Amniotic stem cell (primary cell): Measurements from ENCODE around the gene TLK2.
"Not testable (repeated sequence)": the region's sequence is repeated elsewhere in the genome, so short reads cannot be mapped to it uniquely, and the experiment has no call there.

Experiments
- DNase-seq: peaks from one replicate; lab custom pipeline; 2025; lab: John Stamatoyannopoulos, UW

The TLK2 gene

DNA sequence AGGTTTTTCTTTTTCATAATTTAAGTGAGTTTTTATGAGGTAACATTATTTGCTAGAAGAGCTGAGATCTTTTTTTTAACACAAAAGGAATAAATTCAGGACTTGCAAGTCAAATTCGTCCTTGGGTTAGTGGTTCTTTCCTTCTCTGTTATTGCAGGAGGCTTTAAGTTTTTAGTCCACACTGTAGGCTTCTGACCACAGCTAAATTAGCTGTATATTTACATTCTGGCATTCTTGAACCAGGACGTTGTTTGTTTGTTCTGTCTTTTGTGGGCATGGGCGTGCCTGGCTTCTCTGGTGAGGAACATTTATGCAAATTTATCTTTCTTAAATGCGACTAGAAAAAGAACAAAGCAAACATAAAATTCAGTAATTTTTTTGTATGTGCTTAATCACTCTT is 80.3 kb downstream of the TLK2 start:
- DNase-seq = not testable (repeated sequence)

DNA sequence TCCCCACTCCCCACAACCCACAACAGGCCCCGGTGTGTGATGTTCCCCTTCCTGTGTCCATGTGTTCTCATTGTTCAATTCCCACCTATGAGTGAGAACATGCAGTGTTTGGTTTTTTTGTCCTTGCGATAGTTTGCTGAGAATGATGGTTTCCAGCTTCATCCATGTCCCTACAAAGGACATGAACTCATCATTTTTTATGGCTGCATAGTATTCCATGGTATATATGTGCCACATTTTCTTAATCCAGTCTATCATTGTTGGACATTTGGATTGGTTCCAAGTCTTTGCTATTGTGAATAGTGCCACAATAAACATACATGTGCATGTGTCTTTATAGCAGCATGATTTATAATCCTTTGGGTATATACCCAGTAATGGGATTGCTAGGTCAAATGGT is 82.3 kb downstream of the TLK2 start:
- not testable (repeated sequence) for DNase-seq

DNA sequence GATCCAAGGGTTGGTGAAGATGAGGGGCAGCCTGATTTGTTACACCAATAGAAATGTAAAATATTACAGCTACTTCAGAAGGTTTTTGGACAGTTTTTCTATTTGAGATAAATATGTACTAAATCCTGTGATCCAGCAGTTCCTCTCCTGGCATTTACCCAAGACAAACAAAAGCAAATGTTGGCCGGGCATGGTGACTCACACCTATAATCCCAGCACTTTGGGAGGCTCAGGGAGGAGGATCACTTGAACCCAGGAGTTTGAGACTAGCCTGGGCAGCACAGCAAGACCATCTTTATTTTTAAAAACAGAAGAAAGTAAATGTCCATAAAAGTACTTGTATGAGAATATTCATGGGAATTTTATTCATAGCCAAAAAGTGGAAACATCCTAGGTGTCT is 84.0 kb downstream of the TLK2 start:
- no peak for DNase-seq

DNA sequence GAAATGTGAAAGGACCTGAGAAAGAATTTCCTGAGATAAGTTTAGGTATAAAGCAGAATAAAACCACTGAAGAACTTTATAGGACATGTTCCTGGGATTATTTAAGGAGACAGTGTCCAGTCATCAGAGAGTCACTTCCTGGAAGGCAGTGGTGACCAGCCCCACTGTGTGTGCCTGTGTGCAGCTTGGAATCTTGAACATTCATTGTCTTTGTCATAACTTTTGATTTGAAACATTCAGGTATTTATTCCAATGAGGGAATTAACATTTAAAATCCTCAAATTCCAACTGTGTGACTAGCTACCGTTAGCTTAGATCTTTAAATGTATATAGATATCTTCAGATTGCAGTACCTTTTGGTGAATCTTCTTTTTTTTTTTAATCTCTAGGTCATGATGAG is 87.2 kb downstream of the TLK2 start:
- DNase-seq = peak; percentile 17

DNA sequence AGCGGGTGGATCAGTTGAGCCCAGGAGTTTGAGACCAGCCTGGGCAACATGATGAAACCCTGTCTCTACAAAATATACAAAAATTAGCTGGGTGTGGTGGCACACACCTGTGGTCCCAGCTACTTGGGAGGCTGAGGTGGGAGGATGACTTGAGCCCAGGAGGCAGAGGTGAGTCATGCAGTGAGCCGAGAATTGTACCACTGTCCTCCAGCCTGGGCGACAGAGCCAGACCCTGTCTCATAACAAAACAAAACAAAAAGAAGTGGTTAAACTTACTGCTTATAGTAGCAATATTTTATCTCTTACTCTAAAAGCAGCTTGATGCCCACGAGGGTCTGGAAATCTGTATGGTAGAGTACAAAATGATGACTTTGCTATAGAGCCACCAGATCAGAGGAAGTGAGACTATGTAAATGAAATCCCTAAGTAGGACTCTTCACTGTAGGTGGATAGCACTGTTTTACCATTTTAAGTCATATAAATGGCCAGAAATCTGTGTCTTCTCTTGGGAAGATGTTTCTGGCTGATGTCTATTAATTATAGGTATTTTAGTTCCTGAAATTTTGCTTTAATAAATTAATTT is 88.5 kb downstream of the TLK2 start:
- DNase-seq = no peak

DNA sequence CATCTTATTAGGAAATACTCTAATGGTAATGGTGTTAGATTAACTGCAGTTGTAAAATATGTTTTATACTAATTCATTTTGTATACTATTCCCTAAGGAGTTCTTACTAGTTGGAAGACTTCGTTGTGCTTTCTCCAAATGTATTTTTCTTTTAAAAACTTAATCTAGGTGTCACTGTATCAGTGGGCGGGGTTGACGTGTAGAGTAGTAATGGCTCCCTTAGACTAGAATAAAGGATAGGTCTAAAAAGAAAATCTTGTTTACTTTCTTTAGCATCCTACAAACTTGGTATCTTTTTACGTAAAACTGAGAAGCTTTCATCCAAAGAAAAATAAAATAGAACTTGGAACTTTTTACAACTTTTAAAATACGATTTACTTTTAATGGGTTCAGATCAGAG is 93.9 kb downstream of the TLK2 start:
- DNase-seq = no peak

DNA sequence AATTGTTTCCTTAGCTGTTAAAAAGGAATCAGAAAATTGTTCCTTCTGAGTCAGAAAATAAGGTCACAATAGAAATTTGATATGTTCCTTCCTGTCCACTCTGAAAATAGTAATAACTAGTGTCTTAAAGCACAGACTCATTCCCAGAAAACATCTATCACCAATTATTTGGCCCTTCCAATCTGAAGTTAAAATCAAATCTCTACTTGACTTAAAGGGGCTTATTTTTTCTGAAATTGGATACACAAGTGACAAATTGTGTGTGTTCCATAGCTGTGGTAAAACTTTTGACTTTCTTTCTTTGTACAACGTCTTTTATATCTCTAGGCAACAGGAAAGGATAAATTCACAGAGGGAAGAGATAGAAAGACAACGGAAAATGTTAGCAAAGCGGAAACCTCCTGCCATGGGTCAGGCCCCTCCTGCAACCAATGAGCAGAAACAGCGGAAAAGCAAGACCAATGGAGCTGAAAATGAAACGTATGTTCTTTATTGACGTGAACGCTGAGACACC is 94.3 kb downstream of the TLK2 start:
- DNase-seq = no peak

DNA sequence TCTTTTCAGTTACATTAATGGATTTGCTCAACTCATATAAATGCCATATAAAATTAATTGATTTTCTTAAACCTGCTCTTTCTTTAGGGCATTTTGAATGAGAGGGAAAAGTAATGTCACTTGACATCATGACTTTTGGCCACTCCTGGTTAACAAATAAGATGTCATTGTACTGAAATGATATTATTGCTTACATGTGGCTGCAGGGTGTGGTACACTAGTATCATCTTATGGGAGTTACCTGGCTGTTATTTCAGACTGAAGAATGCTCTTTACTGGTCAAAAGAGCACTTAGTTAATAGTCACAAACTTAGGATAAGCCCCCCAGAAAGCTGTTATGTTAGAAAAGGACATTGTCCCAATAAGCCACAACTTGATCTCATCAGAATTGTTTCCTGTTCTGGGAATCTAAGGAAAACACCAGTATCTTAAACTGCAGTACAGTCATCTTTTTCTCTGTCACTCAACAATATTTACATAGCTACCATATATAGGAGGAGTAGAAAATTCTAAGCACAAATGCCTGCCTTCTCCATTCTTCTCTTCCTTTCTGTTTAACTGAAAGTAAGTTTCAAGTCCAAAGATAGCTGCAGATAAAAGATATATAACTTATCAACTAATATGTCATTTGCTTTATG is 95.0 kb downstream of the TLK2 start:
- no peak for DNase-seq

DNA sequence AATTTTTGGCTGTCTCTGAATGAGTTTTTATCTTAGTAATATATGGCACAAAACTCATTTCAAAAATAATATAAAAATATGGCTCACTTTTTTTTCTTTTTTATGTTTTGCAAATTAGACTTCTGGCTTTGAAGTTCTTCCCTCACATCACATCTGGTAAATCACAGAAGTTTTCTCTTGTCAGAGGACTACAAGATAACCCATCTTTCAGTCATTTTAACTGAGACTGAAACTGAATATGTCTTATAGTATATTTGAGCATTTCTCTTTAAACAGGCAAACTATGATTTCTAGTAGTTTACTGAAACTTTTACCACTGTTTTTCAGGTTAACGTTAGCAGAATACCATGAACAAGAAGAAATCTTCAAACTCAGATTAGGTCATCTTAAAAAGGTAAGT is 97.8 kb downstream of the TLK2 start:
- DNase-seq = no peak

DNA sequence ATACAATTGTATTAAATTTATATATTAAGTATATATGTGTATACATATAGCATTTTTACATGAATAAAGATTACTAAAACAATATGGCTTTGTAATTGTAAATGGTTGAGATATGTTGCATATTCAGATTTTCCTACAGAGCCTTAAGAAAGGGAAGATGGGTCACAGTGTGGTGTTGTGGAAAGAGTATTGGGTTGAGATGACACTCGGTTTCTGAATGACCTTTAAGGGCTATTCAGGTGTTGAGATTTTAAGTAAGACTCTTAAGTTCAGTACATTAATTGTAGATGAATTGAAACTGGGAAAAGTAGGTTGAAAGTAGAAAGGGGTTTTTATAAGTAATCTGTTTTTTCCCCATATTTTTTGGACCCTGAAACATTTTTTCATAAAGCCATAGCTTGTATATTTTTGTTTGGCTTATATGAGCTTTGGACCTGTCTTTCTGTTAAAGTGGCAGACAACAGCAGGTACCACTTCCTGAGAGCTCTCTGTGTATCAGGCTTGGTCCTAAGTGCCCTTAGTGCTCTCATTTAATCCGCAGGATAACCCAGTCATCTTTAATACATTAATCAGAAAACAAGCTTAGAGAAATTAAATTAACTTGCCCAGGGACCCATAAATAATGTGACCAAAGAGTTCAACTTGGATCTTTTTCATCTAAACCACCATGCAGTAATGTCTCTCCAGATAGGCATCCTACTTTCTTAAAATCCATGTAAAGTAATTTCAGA is 100.3 kb downstream of the TLK2 start:
- DNase-seq = no peak

DNA sequence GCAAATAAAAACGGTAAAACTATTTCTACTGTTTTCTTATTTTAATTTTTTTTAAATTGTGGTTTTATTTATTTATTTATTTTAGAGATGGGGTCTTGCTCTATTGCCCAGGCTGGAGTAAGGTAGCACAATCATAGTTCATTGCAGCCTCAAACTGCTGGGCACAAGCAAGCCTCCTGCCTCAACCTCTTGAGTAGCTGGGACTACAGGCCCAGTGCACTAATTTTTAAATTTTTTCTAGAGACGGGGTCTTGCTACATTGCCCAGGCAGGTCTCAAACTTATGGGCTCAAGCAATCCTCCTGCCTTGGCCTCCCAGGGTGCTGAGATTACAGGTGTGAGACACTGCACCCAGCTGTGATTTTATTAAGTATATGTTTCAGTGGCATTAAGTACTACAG is 102.3 kb downstream of the TLK2 start:
- no peak for DNase-seq

DNA sequence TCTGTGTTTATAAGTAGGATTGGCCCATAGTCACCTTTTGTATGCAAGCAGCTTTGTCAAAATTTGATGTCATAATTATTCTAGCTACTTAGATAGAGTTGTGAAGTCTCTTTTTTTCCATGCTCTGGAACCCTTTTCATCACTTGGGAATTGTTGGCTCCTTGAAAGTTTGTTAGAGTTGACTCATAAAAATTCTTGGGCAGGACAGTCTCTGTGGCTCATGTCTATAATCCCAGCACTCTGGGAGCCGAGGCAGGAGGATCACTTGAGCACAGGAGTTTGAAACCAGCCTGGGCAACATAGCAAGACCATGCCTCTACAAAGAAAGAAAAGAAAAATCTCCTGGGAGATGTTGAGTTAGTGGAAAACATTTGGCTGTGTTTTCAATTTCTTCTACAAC is 103.1 kb downstream of the TLK2 start:
- no peak for DNase-seq

DNA sequence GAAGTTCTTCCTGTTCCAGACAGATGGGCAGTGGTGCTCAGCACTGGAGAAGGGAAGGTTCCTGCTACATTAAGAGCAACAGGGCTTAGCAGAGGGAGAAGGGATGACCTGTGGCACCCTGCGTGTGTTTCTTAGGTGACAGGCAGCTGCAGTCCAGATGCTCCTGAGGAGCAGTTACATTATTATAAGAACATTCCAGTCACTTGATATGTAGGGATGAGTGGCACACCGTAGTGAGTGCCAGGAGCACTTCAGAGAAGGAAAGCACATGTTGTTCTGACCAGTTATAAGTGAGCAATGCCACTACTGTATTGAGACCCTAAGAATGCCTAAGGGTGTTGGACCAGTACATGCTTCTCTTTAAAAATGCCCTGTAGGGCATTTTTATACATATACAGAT is 108.9 kb downstream of the TLK2 start:
- no peak for DNase-seq

DNA sequence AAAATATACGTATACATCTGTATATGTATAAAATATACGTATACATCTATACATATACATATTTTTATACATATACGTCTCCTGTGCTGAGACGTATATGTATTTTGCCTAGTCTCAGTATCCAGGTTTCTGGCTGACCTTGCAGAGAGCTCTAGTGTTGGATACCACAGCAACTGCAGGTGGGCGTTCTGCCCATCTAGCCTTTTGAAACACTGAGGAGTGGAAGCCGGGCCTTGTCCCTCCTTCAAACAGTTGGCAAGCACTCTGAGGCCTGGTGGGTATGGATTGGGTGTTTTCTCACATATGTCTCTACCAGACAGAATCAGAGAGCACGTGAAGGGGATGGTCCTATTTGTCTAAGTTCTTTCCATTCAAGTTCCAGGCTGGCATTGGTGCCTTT is 109.5 kb downstream of the TLK2 start:
- DNase-seq = no peak

DNA sequence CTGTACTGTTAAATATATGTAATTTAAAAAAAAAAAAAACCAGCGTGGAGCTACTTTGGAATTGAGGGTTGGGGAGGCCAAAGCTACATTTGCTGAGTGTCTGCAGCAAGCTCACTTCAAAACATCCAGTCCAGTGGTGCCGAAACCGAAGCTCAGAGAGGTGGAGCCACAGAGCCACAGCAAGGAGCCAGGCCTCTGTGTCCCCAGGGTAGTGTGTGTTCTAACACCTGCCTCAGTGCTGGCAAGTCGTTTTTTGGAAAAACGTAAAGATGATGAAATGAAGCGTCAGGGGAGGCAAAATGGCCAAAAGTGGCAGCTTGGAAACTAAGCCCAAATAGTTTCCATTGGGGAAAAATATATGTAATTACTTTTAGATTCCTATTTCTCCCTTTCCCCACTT is 112.7 kb downstream of the TLK2 start:
- no peak for DNase-seq

DNA sequence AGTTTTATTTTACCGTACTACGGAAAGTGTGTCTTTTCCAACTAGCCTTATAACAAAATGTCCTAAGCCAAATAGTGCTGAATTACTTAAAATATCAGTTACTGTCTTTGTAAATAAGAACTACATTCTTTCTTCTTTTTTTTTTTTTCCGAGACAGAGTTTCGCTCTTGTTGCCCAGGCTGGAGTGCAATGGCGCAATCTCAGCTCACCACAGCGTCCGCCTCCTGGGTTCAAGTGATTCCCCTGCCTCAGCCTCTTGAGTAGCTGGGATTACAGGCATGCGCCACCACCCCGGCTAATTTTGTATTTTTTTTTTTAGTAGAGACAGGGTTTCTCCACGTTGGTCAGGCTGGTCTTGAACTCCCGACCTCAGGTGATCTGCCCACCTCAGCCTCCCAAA is 113.2 kb downstream of the TLK2 start:
- DNase-seq = not testable (repeated sequence)

DNA sequence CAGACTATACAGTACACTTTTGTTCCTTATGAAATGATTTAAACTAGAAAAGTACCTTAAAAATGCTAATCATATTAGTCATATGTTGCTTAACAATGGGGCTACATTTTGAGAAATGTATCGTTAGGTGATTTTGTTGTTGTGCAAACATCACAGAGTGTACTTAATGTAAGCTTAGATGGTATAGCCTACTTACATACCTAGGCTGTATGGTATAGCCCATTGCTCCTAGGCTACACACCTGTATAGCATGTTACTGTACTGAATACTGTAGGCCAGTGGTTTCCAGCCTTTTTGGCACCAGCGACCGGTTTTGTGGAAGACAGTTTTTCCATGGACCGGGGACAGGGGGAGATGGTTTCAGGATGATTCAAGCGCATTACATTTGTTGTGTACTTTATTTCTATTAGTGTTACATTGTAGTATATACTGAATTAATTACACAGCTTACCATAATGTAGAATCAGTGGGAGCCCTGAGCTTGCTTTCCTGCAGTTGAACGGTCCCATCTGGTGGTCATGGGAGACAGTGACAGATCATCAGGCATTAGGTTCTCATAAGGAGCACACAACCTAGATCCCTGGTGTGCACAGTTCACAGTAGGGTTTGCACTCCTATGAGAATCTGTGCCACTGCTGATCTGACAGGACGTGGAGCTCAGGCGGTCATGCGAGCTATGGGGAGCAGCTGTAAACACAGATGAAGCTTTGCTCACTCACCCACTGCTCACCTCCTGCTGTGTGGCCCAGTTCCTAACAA is 113.9 kb downstream of the TLK2 start:
- no peak for DNase-seq

DNA sequence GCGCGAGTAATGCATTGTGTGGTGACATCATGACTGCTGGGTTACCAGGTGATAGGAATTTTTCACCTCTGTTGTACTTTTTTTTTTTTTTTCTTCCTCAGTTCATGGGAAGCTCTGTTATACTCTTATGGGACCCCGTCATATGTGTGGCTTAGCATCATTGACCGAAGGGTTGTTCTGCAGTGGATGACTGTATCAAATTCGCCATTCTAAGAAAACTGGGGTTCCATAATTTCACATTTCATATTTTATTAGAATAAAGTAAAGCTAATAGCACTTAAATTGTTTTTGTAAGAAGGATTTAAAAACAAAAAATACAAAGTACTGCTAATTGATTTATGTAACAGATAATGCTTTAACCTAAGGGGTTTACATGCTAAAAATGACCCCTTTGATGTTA is 116.9 kb downstream of the TLK2 start:
- no peak for DNase-seq

DNA sequence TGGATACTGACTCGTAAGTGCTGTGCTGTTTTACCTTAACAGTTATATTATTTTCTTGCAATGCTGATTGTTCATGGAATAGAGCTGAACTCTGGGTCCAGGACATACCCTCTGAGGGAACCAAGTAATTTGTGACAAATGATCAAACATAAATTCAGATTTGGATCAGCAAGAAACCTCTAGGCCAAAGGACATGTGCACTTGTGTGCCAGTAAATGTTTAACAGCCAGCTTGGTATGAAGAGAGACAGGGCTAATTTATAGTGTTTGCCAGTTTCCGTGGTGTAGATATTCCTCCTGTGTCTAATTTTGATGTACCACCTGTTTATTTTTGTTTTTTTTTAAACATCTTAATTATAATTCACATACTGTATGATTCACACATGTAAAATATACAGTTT is 118.0 kb downstream of the TLK2 start:
- no peak for DNase-seq

DNA sequence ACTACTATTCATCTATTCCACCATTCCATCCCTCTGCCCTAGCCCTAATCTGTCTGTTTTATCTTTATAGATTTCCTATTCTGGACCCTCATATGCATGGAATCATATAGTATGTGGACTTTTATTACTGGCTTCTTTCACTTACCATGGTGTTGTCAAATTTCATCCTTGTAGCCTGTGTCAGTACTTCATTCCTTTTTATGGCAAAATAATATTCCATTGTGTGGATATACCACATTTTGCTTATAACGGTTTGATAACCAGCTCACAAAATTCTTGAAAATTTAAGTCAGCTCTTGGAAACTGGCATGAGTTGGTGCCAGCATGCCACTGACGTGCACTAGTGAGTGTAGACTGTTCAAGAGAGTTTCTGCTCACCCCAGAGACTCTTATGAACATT is 118.5 kb downstream of the TLK2 start:
- DNase-seq = no peak

DNA sequence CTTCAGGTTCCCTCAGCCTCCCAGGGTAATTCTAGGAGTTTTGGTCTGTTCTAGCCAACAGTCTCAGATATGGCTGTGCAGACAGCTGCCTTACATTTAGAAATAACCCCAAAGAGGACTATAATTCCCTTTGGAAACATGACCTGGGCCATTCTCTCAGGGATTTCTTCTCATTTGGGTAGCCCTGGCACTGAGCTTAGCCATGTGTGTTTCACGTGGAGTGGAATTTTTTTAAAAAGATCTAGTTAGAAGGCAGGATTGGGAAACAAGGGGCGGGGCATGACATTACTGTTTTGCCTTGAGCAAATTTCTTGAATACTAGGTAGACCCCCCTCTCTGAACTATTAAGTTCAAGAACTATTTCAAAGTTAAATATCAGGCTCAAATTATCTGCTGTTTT is 119.3 kb downstream of the TLK2 start:
- peak; percentile 21 for DNase-seq

DNA sequence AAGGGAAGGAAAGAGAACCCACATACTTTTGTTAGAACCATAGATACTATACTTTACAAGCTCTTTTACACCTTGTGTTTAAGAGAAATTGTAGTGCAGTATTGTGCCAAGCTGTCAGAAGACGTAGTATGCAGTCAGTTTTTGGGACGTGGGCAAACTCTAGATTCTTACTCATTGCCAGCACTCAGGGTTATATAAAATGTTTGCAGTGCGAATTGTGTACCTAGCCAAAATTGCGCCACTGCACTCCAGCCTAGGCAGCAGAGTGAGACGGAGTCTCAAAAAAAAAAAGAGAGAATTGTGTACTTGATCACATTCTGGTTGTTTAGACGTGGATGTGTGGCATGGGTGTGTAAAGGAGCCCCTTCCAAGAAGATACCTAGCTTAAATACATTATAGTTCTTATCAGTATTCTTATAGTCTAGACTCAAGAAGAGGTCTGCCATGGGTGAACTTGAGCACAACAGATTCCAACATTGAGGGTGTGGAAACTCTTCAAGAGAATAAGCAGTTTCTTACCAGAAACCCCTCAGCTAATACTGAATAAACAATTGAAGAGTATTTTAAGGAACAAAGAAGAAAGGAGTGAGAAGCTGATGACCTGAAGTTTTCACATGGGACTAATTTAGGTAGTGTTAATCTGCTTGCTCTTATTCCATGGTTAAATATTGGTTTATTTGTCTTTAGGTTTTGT is 121.5 kb downstream of the TLK2 start:
- no peak for DNase-seq
